RWPE1 (cell line): Measurements from ENCODE around the gene KRT33A.

Experiments
- CTCF ChIA-PET: fragments of 350-600 bp; sonication (Branson Sonifier 250); formaldehyde crosslinking; extraction: SDS; loops from one replicate; lab custom pipeline; 2021; lab: Yijun Ruan, JAX
- POLR2A ChIA-PET: fragments of 400-600 bp; formaldehyde crosslinking; extraction: SDS; loops from one replicate; lab custom pipeline; 2020; ENCODE audit warnings: antibody characterized with exemption; ENCODE audit not compliant: low non-redundant PET; lab: Yijun Ruan, JAX
- DNase-seq: peaks from one replicate; pipeline ENCODE4 v3.0.0; 2012; ENCODE audit warnings: low spot score
- H3K27ac ChIP-seq: fragments of 450-650 bp; 2 replicates; pipeline ENCODE4 v1.5.1; 2017
- CTCF ChIP-seq: fragments of 450-650 bp; conservative IDR thresholded peaks from 2 replicates; pipeline ENCODE4 v1.5.1; 2017; ENCODE audit warnings: low read depth, mild to moderate bottlenecking

Gene KRT33A

GRCh38 chr17:41340494-41340893 lies 10.1 kb downstream of the KRT33A start:
- ChIA-PET POLR2A (no interaction called here), CTCF (no interaction called here)
- no peak for TF ChIP-seq CTCF
- no peak for DNase-seq
- H3K27ac ChIP-seq = no peak overlapping the region

GRCh38 chr17:41339571-41340172 lies 11.0 kb downstream of the KRT33A start:
- TF ChIP-seq CTCF = no peak
- no peak for DNase-seq
- no peak overlapping the region for H3K27ac ChIP-seq
- CTCF ChIA-PET = interaction anchor here (0.6 to 1.3 kb wide), 2 partner anchors 11 to 16 kb away, joined by 3 to 4 read pairs; no protein-coding TSS in a partner anchor
- POLR2A ChIA-PET = no interaction called here

DNA sequence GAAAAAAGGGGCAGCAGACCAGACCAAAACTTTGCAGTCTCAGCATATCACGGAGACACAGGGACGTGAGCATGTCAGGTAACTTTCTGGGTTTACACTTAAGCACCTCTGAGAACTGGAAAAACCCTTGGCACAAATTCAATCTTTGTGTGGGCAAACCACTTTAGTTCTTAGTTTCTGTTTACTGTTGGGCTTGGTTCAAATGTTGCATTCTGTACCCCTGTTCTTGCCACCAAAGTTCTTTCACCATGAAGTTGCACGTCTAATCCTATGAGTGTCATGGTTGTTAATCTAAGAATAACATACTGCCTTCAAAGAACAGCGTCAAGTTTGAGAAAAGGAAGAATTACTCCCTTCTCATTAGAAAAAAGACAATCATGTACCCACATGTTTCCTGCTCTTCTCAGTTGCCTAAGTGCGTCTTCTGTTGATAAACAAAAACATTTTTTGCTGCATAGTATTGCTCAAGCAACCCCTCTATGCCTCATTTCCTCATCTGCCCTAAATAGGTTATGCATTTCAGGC lies 11.6 kb downstream of the KRT33A start:
- no peak overlapping the region for H3K27ac ChIP-seq
- TF ChIP-seq CTCF = no peak
- DNase-seq = peak; percentile 17
- ChIA-PET CTCF (interaction anchor here (0.6 to 1.3 kb wide), 2 partner anchors 10 to 354 kb away, joined by 3 to 4 read pairs; no protein-coding TSS in a partner anchor), POLR2A (no interaction called here)

GRCh38 chr17:41335747-41336146 lies 14.9 kb downstream of the KRT33A start:
- CTCF ChIA-PET = no interaction called here
- POLR2A ChIA-PET = no interaction called here
- DNase-seq = no peak
- TF ChIP-seq CTCF = no peak
- no peak overlapping the region for H3K27ac ChIP-seq

GRCh38 chr17:41334385-41335305 lies 16.0 kb downstream of the KRT33A start:
- H3K27ac ChIP-seq = no peak overlapping the region; the same call in 1 of the 2 replicates
- CTCF ChIA-PET = interaction anchor here (1.0 kb wide), 2 partner anchors 11 to 83 kb away, joined by 3 to 4 read pairs; no protein-coding TSS in a partner anchor
- POLR2A ChIA-PET = no interaction called here
- TF ChIP-seq CTCF = no peak
- DNase-seq = no peak

- POLR2A ChIA-PET = no interaction called here
- CTCF ChIA-PET = interaction anchor here (0.7 to 1.0 kb wide), 3 partner anchors 10 to 175 kb away, joined by 3 to 4 read pairs (median 3); no protein-coding TSS in a partner anchor
- DNase-seq = no peak
- no peak for TF ChIP-seq CTCF
- no peak overlapping the region for H3K27ac ChIP-seq
These were observed 16.8 kb downstream of the KRT33A start for GRCh38 chr17:41333836-41334235.
